B cell (primary cell): ENCODE measurements around the gene SDK1. TPM values are rescaled to one million over a fixed set of nuclear protein-coding genes. Genes with fewer than 3 reads are reported as not detected.

Experiments
- ATAC-seq: fragments of 200-7000 bp; cut with Tn5 transposase; one replicate; pipeline ENCODE4 v1.10.0; 2021; ENCODE audit warnings: low read depth, mild to moderate bottlenecking, moderate number of reproducible peaks, moderate library complexity
- CTCF ChIA-PET: fragments of 350-600 bp; sonication (Branson Sonifier 250); formaldehyde crosslinking; loops from one replicate; lab custom pipeline; 2021; ENCODE audit warnings: antibody characterized with exemption, inconsistent platforms; lab: Charles Lee
- POLR2A ChIA-PET: fragments of 350-600 bp; sonication (Branson Sonifier 250); formaldehyde crosslinking; loops from one replicate; lab custom pipeline; 2021; ENCODE audit warnings: antibody characterized with exemption; lab: Charles Lee
- DNase-seq: peaks from one replicate; pipeline ENCODE4 v3.0.0; 2013
- H2AFZ ChIP-seq: 2 replicates; pipeline ENCODE4 v1.6.1; 2012; ENCODE audit warnings: mild to moderate bottlenecking, low read depth, low read length; ENCODE audit not compliant: insufficient read depth, poor library complexity, severe bottlenecking
- H3K27ac ChIP-seq, 2 donors: 1 replicate in 1 of 2; 2 replicates in 1 of 2; pipeline ENCODE4 v1.5.1; 2012 to 2013; ENCODE audit warnings: low read length in 2 of 2, mild to moderate bottlenecking in 2 of 2, moderate library complexity in 1 of 2
- H3K27me3 ChIP-seq, 4 experiments: fragments of 200-600 bp in 1 of 4; sonication (generic) in 1 of 4; replicated peaks in 1 of 4; 1 replicate in 2 of 4; 2 replicates in 2 of 4; pipeline versions ENCODE4 v1.6.1 to v1.7.0; 2013 to 2016; ENCODE audit warnings: low read length in 3 of 4, mild to moderate bottlenecking in 2 of 4, mixed read lengths in 1 of 4, moderate library complexity in 1 of 4; ENCODE audit not compliant: insufficient read depth in 4 of 4, control insufficient read depth in 3 of 4; ENCODE audit errors: control extremely low read depth in 1 of 4
- H3K36me3 ChIP-seq, 2 experiments: replicated peaks in 1 of 2; 1 replicate in 1 of 2; 2 replicates in 1 of 2; pipeline versions ENCODE4 v1.6.1 to v1.7.1; 2013; ENCODE audit warnings: low read length in 1 of 2; ENCODE audit not compliant: insufficient read depth in 2 of 2, control insufficient read depth in 1 of 2; ENCODE audit errors: control extremely low read depth in 1 of 2, extremely low read depth in 1 of 2
- H3K4me1 ChIP-seq, 2 donors: fragments of 200-600 bp in 1 of 2; sonication (generic) in 1 of 2; 1 replicate in 1 of 2; 2 replicates in 1 of 2; pipeline versions ENCODE4 v1.5.1 to v1.6.1; 2013 to 2017; ENCODE audit warnings: low read length in 2 of 2; ENCODE audit not compliant: control insufficient read depth in 2 of 2, insufficient read depth in 2 of 2
- H3K4me2 ChIP-seq: replicated peaks from 2 replicates; pipeline ENCODE3; 2012; ENCODE audit warnings: mild to moderate bottlenecking, low read depth, low read length; ENCODE audit not compliant: poor library complexity, severe bottlenecking
- H3K4me3 ChIP-seq, 5 experiments: fragments of 200-600 bp in 1 of 5; sonication (generic) in 1 of 5; 1 replicate in 3 of 5; 2 replicates in 2 of 5; pipeline versions ENCODE4 v1.5.1 to v1.7.0; 2011 to 2016; ENCODE audit warnings: low read length in 4 of 5, mild to moderate bottlenecking in 4 of 5, low read depth in 2 of 5, control low read depth in 1 of 5, moderate library complexity in 1 of 5; ENCODE audit not compliant: insufficient read depth in 1 of 5; ENCODE audit errors: control extremely low read depth in 1 of 5, extremely low read depth in 1 of 5
- H3K79me2 ChIP-seq: fragments of 200-600 bp; sonication (generic); one replicate; pipeline ENCODE4 v1.6.0; 2016; ENCODE audit warnings: low read length; ENCODE audit not compliant: control insufficient read depth, insufficient read depth
- H3K9ac ChIP-seq: fragments of 200-600 bp; sonication (generic); 2 replicates; pipeline ENCODE4 v1.6.1; 2017; ENCODE audit warnings: mild to moderate bottlenecking, low read length, moderate library complexity
- H3K9me3 ChIP-seq, 3 donors: one replicate each; pipeline versions ENCODE4 v1.6.1 to v1.7.1; 2013; ENCODE audit warnings: low read length in 2 of 3; ENCODE audit not compliant: control insufficient read depth in 2 of 3, insufficient read depth in 1 of 3; ENCODE audit errors: control extremely low read depth in 1 of 3
- H4K20me1 ChIP-seq: 2 replicates; pipeline ENCODE4 v1.6.0; 2012; ENCODE audit warnings: mild to moderate bottlenecking, low read length; ENCODE audit not compliant: insufficient read depth, control insufficient read depth, poor library complexity, severe bottlenecking
- H3K27ac Mint-ChIP-seq: one replicate; pipeline ENCODE4 v1.8.0; 2021; ENCODE audit warnings: mixed read lengths
- H3K27me3 Mint-ChIP-seq: one replicate; pipeline ENCODE4 v1.8.0; 2021; ENCODE audit warnings: mixed read lengths
- H3K4me1 Mint-ChIP-seq: one replicate; pipeline ENCODE4 v1.8.0; 2021; ENCODE audit warnings: mixed read lengths
- H3K4me3 Mint-ChIP-seq: one replicate; pipeline ENCODE4 v1.8.0; 2021; ENCODE audit warnings: mixed read lengths
- H3K9me3 Mint-ChIP-seq: one replicate; pipeline ENCODE4 v1.8.0; 2022; ENCODE audit warnings: mixed read lengths; ENCODE audit not compliant: insufficient read depth
- CTCF ChIP-seq: fragments of 200-600 bp; IDR thresholded peaks from one replicate; pipeline ENCODE4 v1.8.0; 2022; ENCODE audit warnings: antibody characterized with exemption, mild to moderate bottlenecking
- EZH2 ChIP-seq: IDR thresholded peaks from 2 replicates; pipeline ENCODE4 v1.6.1; 2012; ENCODE audit warnings: borderline replicate concordance, low read depth, mild to moderate bottlenecking, moderate library complexity, low read length; ENCODE audit not compliant: insufficient read depth, poor library complexity, severe bottlenecking
- WGBS: methylation state at CpG from one replicate; pipeline ENCODE4 v1.1.5; 2013; ENCODE audit warnings: missing lambda C conversion rate; ENCODE audit not compliant: insufficient coverage; 5-methylcytosine and 5-hydroxymethylcytosine counted together
- intact Hi-C: fragments of 100-400 bp; cut with micrococcal nuclease; formaldehyde crosslinking; loops from one replicate; pipeline ENCODE4 v1.10.0; 2022
- polyA plus RNA-seq: library from polyadenylated mRNA; depleted of rRNA; stranded (reverse); fragments of >200 nt; gene quantifications from 2 replicates; pipeline ENCODE4 v1.2.3, GENCODE V29; 2012
- total RNA-seq, 2 donors: library from RNA; stranded (reverse); fragments of 120-200 nt in 1 of 2; gene quantifications; 1 replicate in 1 of 2; 2 replicates in 1 of 2; pipeline versions ENCODE4 v1.2.3 to v1.2.4, GENCODE V29; 2013 to 2022

The SDK1 gene
- total and polyA plus RNA-seq, 2 donors (not counting 1 experiment from before 2014, with no cell fraction given): 0.73 to 2.0 TPM

GRCh38 chr7:4040109-4040928, 739.3 kb downstream of the SDK1 start:
- no peak overlapping the region for H3K27ac ChIP-seq
- intact Hi-C loops: no loop called here
- Mint-ChIP-seq H3K27me3 (peaks cover 6% of the 10 kb centered on the region), H3K4me1 (peaks cover 5% of the 10 kb centered on the region), H3K4me3 (no peak overlapping the region), H3K27ac (no peak overlapping the region), H3K9me3 (no peaks in the 10 kb centered on the region)
- no peak overlapping the region for H3K9ac ChIP-seq
- peaks cover 0 to 1% (median 0%) of the 10 kb centered on the region in 3 donors for H3K9me3 ChIP-seq
- ChIA-PET POLR2A (no interaction called here), CTCF (no interaction called here)
- H3K79me2 ChIP-seq: no peaks in the 10 kb centered on the region
- peaks cover 0 to 12% of the 10 kb centered on the region in 2 donors for H3K4me1 ChIP-seq
- H4K20me1 ChIP-seq: no peaks in the 10 kb centered on the region
- H3K36me3 ChIP-seq: no peaks in the 10 kb centered on the region
- no peak for DNase-seq
- H2AFZ ChIP-seq: no peak overlapping the region
- H3K4me2 ChIP-seq: no peak overlapping the region
- TF ChIP-seq EZH2 (no peak), CTCF (no peak)
- no peak for ATAC-seq
- H3K27me3 ChIP-seq: no peaks in the 10 kb centered on the region
- WGBS: 80% methylated on average over 11 of the region's 20 CpGs
- no peak overlapping the region for H3K4me3 ChIP-seq

GRCh38 chr7:4042402-4043045, 741.5 kb downstream of the SDK1 start:
- Histone ChIP-seq H3K4me1 (peaks cover 0 to 12% of the 10 kb centered on the region in 2 donors), H3K27ac (no peak overlapping the region), H3K4me3 (no peak overlapping the region), H4K20me1 (no peaks in the 10 kb centered on the region), H3K9ac (no peak overlapping the region), H3K4me2 (no peak overlapping the region), H3K79me2 (no peaks in the 10 kb centered on the region), H3K36me3 (no peaks in the 10 kb centered on the region), H2AFZ (no peak overlapping the region), H3K9me3 (peaks cover 0 to 6% (median 0%) of the 10 kb centered on the region in 3 donors), H3K27me3 (no peaks in the 10 kb centered on the region)
- no peaks in the 10 kb centered on the region for H3K9me3 Mint-ChIP-seq
- intact Hi-C loops: no loop called here
- ChIA-PET POLR2A (no interaction called here), CTCF (no interaction called here)
- H3K4me3 Mint-ChIP-seq: no peak overlapping the region
- peaks cover 6% of the 10 kb centered on the region for H3K27me3 Mint-ChIP-seq
- ATAC-seq (no peak), DNase-seq (no peak)
- H3K4me1 Mint-ChIP-seq: peaks cover 5% of the 10 kb centered on the region
- WGBS: 73% methylated on average over 9 of the region's 11 CpGs
- no peak overlapping the region for H3K27ac Mint-ChIP-seq
- TF ChIP-seq EZH2 (no peak), CTCF (no peak)
